Measurements from ENCODE around the gene MAPK8IP3. TPM values are rescaled to one million over a fixed set of nuclear protein-coding genes. Genes with fewer than 3 reads are reported as not detected.

The MAPK8IP3 gene, protein sequence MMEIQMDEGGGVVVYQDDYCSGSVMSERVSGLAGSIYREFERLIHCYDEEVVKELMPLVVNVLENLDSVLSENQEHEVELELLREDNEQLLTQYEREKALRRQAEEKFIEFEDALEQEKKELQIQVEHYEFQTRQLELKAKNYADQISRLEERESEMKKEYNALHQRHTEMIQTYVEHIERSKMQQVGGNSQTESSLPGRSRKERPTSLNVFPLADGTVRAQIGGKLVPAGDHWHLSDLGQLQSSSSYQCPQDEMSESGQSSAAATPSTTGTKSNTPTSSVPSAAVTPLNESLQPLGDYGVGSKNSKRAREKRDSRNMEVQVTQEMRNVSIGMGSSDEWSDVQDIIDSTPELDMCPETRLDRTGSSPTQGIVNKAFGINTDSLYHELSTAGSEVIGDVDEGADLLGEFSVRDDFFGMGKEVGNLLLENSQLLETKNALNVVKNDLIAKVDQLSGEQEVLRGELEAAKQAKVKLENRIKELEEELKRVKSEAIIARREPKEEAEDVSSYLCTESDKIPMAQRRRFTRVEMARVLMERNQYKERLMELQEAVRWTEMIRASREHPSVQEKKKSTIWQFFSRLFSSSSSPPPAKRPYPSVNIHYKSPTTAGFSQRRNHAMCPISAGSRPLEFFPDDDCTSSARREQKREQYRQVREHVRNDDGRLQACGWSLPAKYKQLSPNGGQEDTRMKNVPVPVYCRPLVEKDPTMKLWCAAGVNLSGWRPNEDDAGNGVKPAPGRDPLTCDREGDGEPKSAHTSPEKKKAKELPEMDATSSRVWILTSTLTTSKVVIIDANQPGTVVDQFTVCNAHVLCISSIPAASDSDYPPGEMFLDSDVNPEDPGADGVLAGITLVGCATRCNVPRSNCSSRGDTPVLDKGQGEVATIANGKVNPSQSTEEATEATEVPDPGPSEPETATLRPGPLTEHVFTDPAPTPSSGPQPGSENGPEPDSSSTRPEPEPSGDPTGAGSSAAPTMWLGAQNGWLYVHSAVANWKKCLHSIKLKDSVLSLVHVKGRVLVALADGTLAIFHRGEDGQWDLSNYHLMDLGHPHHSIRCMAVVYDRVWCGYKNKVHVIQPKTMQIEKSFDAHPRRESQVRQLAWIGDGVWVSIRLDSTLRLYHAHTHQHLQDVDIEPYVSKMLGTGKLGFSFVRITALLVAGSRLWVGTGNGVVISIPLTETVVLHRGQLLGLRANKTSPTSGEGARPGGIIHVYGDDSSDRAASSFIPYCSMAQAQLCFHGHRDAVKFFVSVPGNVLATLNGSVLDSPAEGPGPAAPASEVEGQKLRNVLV (N-terminal part only)
- polyA plus RNA-seq (8.3 to 23.3 TPM (median 11.7 TPM) in 3 replicates), polyA minus RNA-seq (22.4 to 33.9 TPM (median 28.8 TPM) in 3 replicates)
- polyA plus RNA-seq (2011; ENCODE audit: low read depth), result 12.2 TPM
- 1.7 and 4.2 TPM in 2 replicates for polyA plus RNA-seq (2011; cell fraction: cytosol; rRNA removed)
- polyA plus RNA-seq (2011; cell fraction: nucleus; rRNA removed), result 77.9 and 107 TPM in 2 replicates
- 16.0 and 18.7 TPM in 2 replicates for polyA plus RNA-seq (2012; ENCODE audit: low replicate concordance)
- polyA minus RNA-seq (2011; cell fraction: cytosol; rRNA and poly(A)+ RNA removed), result 13.6 TPM
- polyA minus RNA-seq (2011; cell fraction: nucleus; rRNA and poly(A)+ RNA removed), result 35.7 and 44.6 TPM in 2 replicates

DNA sequence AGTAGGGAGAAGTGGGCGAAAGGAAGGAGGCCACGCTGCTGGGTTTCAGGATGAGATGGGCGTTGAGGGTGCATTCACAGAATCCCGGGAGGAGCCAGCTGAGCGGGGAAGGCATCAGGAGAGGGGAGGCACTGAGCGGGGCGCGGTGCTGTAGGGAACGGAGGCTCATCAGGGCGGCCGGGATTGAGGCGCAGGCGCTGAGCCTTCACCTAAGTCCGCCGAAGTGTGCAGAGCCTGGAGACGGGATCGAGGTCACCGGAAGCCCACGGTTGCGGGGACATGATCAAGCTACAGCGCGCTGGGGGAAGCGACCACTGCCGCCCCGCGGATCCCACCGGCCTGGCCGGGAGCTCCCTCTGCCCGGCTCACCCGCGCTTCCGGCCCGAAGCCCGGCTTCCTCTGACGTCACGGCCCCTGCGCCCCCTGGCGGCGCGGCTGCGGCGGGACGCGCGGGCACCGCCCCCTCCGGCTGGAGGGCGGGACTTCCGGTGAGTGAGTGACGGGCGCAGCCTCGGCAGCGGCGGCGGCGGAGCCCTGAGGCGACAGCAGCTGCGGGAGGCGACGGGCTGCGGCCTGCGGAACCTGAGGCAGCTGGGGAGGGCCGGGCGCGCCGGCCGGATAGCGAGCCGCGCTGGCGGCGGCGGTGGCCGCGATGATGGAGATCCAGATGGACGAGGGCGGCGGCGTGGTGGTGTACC, at the start of gene MAPK8IP3:
MAPK8IP3 (plus strand) TSS at position 508 of the 698 bp plus-strand sequence; CDS start at position 653, 145 bp downstream.
- H3K9me1 ChIP-seq (ENCODE audit: control insufficient read depth, extremely low read depth, insufficient read depth, low read length), result peaks cover 2% of the 10 kb centered on the region
- H3K27me3 ChIP-seq (ENCODE audit: control insufficient read depth, extremely low read depth, insufficient read depth, low read length), result no peaks in the 10 kb centered on the region
- DNase-seq (ENCODE audit: low read depth, low spot score), result no peak
- H3K4me1 ChIP-seq (ENCODE audit: control insufficient read depth, extremely low read depth, insufficient read depth, low read length), result peaks cover 41% of the 10 kb centered on the region
- peak within 1 kb of the TSS; percentile 80 to 93 (median 93) for H3K4me3 ChIP-seq (ENCODE audit: control insufficient read depth in 2 of 3, extremely low read depth in 1 of 3, insufficient read depth in 2 of 3, low read depth in 1 of 3, low read length in 3 of 3)
- TF ChIP-seq, protein P1, sequence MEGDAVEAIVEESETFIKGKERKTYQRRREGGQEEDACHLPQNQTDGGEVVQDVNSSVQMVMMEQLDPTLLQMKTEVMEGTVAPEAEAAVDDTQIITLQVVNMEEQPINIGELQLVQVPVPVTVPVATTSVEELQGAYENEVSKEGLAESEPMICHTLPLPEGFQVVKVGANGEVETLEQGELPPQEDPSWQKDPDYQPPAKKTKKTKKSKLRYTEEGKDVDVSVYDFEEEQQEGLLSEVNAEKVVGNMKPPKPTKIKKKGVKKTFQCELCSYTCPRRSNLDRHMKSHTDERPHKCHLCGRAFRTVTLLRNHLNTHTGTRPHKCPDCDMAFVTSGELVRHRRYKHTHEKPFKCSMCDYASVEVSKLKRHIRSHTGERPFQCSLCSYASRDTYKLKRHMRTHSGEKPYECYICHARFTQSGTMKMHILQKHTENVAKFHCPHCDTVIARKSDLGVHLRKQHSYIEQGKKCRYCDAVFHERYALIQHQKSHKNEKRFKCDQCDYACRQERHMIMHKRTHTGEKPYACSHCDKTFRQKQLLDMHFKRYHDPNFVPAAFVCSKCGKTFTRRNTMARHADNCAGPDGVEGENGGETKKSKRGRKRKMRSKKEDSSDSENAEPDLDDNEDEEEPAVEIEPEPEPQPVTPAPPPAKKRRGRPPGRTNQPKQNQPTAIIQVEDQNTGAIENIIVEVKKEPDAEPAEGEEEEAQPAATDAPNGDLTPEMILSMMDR (optimal IDR thresholded peaks at IDR 0.05 in 1 of 3, IDR thresholded peaks at IDR 0.05 in 1 of 3, conservative IDR thresholded peaks at IDR 0.05 in 1 of 3; ENCODE audit: extremely low read depth in 1 of 3, insufficient read depth in 2 of 3, low read length in 3 of 3), result peak; percentile 61 to 95 (median 77)
- no peak for TF ChIP-seq EZH2 (IDR thresholded peaks at IDR 0.05; ENCODE audit: low read length)
- H3K27ac ChIP-seq (ENCODE audit: control insufficient read depth, insufficient read depth, low read length), result peak within 1 kb of the TSS; percentile 88
- H3K9ac ChIP-seq (ENCODE audit: control insufficient read depth, extremely low read depth, insufficient read depth, low read length), result peak within 1 kb of the TSS; percentile 90
- peaks cover 41% of the 10 kb centered on the region for H3K79me2 ChIP-seq (ENCODE audit: control insufficient read depth, insufficient read depth, low read length)
- H2AFZ ChIP-seq (ENCODE audit: control insufficient read depth, low read length), result peak within 1 kb of the TSS; percentile 95
- H3K4me2 ChIP-seq (ENCODE audit: control insufficient read depth, extremely low read depth, insufficient read depth, low read depth, low read length), result peak within 1 kb of the TSS; percentile 92
- no peak for FAIRE-seq
- dilution Hi-C loops (cut with MboI; ENCODE audit: extremely low pct_ligation_motif_present, low sequenced_read_pairs), result no loop called here
- H3K9me3 ChIP-seq (ENCODE audit: control insufficient read depth, low read depth, low read length), result no peaks in the 10 kb centered on the region
- no peaks in the 10 kb centered on the region for H4K20me1 ChIP-seq (ENCODE audit: control insufficient read depth, extremely low read depth, insufficient read depth, low read length)
- H3K36me3 ChIP-seq (ENCODE audit: control insufficient read depth in 2 of 2, extremely low read depth in 1 of 2, insufficient read depth in 2 of 2, low read length in 2 of 2), result peaks cover 6 to 16% of the 10 kb centered on the region in 2 experiments

Data from keratinocyte (primary cell).